Heart left ventricle (tissue), 16 donors: ENCODE results near the gene KIAA1217. TPM values are rescaled to one million over a fixed set of nuclear protein-coding genes. Genes with fewer than 3 reads are reported as not detected.
A peak's percentile ranks its signal among the peaks of the same experiment; 100 is the strongest.

Experiments used
- ATAC-seq, 4 donors: fragments of 200-7000 bp; cut with Tn5 transposase; one replicate each; pipeline ENCODE4 v1.9.1; 2020 to 2022; ENCODE audit warnings: moderate library complexity in 4 of 4, mild to moderate bottlenecking in 3 of 4, moderate number of reproducible peaks in 1 of 4
- DNase-seq, 5 donors: peaks; one replicate each; pipeline ENCODE4 v3.0.0-alpha.2; 2020
- H3K27ac ChIP-seq, 12 donors: fragments of 200-600 bp; sonication (generic) in 4 of 12; one replicate each; pipeline versions ENCODE4 v1.5.0 to v1.8.0; 2016 to 2022; ENCODE audit warnings: mild to moderate bottlenecking in 2 of 12
- H3K27me3 ChIP-seq, 9 donors: fragments of 200-600 bp; sonication (generic) in 2 of 9; one replicate each; pipeline versions ENCODE4 v1.5.1 to v1.8.0; 2016 to 2022; ENCODE audit warnings: mild to moderate bottlenecking in 3 of 9
- H3K36me3 ChIP-seq, 9 donors: fragments of 200-600 bp; sonication (generic) in 2 of 9; one replicate each; pipeline versions ENCODE4 v1.5.0 to v1.8.0; 2018 to 2022; ENCODE audit warnings: mild to moderate bottlenecking in 2 of 9
- H3K4me1 ChIP-seq, 12 donors: fragments of 200-600 bp; sonication (generic) in 4 of 12; one replicate each; pipeline versions ENCODE4 v1.5.0 to v1.8.0; 2016 to 2022; ENCODE audit warnings: mild to moderate bottlenecking in 3 of 12
- H3K4me3 ChIP-seq, 12 donors: fragments of 200-600 bp; sonication (generic) in 4 of 12; one replicate each; pipeline versions ENCODE4 v1.5.0 to v1.8.0; 2017 to 2022; ENCODE audit warnings: mild to moderate bottlenecking in 9 of 12, moderate library complexity in 4 of 12
- H3K9me3 ChIP-seq, 12 donors: fragments of 200-600 bp; sonication (generic) in 4 of 12; one replicate each; pipeline versions ENCODE4 v1.5.0 to v1.8.0; 2016 to 2022; ENCODE audit warnings: mild to moderate bottlenecking in 1 of 12
- POLR2A ChIP-seq, 2 donors: fragments of 450-650 bp; IDR thresholded peaks; one replicate each; pipeline ENCODE4 v1.6.1; 2017; ENCODE audit warnings: antibody characterized with exemption in 2 of 2, mild to moderate bottlenecking in 2 of 2, moderate library complexity in 2 of 2
- WGBS, 4 donors: extraction: QIAGEN DNeasy Blood & Tissue Kit in 2 of 4; methylation state at CpG; one replicate each; pipeline versions ENCODE4 v1.1.5 to v1.1.7; 2013 to 2018; 5-methylcytosine and 5-hydroxymethylcytosine counted together
- intact Hi-C, 10 donors: fragments of 100-400 bp; cut with DNase I; formaldehyde crosslinking; loops; one replicate each; pipeline versions ENCODE4 v1.11.1 to v1.14.2; 2022
- polyA plus RNA-seq, 2 donors: library from polyadenylated mRNA; stranded (reverse); fragments of 200-250 nt; gene quantifications; one replicate each; pipeline ENCODE4 v1.2.3, GENCODE V29; 2013
- total RNA-seq, 9 donors: library from RNA; depleted of rRNA in 2 of 9; stranded (reverse); fragments of >200 nt in 2 of 9; fragmentation: NEBNext Ultra II Directional in 3 of 9; extraction: Animal tissue kit (Norgen Biotek cat#: 25700) in 3 of 9; gene quantifications; one replicate each; pipeline versions ENCODE4 v1.1.0 to v1.2.4, GENCODE V29; 2016 to 2023
- TF ChIP-seq, protein P1 (sequence below), 12 donors: fragments of 200-600 bp; sonication (generic) in 4 of 12; IDR thresholded peaks; one replicate each; pipeline versions ENCODE4 v1.5.0 to v1.8.0; 2018 to 2022; ENCODE audit warnings: antibody characterized with exemption in 12 of 12, mild to moderate bottlenecking in 5 of 12
- donor health status: ischemic (EF 13 %, LVEDD 7.1; RV severe dilation, severe dysfunction).
- donor health status: healthy with polysubstance abuse.
- donor health status: DM: no; HTN: yes; CAD: no.
- donor health status: DM: no; HTN: no; CAD: no.
- donor health status: ischemic (EF 25% LVEDD 6.9; RV normal size, moderate dysfunction).
- donor health status: ischemic (EF 25% LVEDD 5.7; RV mildly dilated, moderate dysfunction).
- donor health status: healthy.
- donor health status: DM: yes; HTN: yes; CAD: no.
- donor health status: ischemic (EF 35%, LVEDD 5.7; RV mildly dilated, moderate dysfunction).
- donor health status: nonischemic (EF 11% LVEDD 7.7; RV severe dilation, severe dysfunction).
- donor health status: DM: yes; HTN: yes; CAD: no.
- donor health status: PGD.
- donor health status: ischemic (EF 29% LVEDD 5.4; RV normal size, mild dysfunction).
- donor health status: nonischemic (EF 23%, LVEDD 6.1; RV moderate dilation, normal function).

The KIAA1217 gene
- total and polyA plus RNA-seq, 11 donors, result 12.7 to 66.7 (median 33.5) TPM

DNA sequence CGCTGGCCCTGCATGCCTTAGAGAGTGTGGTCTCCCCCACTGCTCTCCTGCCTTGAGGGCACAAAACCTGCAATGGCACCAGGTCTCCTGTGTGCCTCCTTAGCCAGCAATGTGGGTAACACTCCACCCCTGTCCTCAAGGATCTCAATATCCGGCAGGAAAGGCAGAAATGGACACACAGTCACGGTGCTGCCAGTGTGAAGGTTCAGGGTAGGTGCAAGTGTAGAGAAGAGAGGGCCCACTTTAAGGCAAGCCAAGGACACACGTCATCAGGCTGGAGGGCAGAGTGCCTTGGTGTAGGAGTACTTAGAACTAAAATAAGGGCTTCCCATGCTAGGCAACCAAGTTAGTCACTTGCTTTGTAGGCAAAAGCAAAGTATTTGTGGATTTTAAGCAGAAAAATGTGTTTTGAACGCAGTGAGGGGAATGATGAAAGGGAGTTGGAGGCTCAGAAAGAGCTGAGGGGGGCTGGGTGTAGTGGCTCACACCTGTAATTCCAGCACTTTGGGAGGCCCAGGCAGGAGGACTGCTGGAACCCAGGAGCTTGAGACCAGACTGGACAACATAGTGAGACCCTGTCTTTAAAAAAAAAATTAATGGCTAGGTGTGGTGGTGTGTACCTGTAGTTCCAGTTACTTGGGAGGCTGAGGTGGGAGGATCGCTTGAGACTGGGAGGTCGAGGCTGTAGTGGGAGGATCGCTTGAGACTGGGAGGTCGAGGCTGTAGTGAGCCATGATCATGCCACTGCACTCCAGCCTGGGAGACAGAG, 361.9 kb downstream of the KIAA1217 start:
- H3K4me3 ChIP-seq, result no peak overlapping the region
- intact Hi-C loops, result no loop called here
- no peaks in the 10 kb centered on the region for H3K9me3 ChIP-seq
- no peaks in the 10 kb centered on the region for H3K36me3 ChIP-seq
- H3K4me1 ChIP-seq, result no peaks in the 10 kb centered on the region
- DNase-seq (no peak), ATAC-seq (no peak)
- WGBS, 4 donors, result 90 to 96% (median 95%) methylated on average over 9 of the region's 9 CpGs
- no peak overlapping the region for H3K27ac ChIP-seq
- no peak for TF ChIP-seq POLR2A (IDR thresholded peaks at IDR 0.05)
- TF ChIP-seq, protein P1, sequence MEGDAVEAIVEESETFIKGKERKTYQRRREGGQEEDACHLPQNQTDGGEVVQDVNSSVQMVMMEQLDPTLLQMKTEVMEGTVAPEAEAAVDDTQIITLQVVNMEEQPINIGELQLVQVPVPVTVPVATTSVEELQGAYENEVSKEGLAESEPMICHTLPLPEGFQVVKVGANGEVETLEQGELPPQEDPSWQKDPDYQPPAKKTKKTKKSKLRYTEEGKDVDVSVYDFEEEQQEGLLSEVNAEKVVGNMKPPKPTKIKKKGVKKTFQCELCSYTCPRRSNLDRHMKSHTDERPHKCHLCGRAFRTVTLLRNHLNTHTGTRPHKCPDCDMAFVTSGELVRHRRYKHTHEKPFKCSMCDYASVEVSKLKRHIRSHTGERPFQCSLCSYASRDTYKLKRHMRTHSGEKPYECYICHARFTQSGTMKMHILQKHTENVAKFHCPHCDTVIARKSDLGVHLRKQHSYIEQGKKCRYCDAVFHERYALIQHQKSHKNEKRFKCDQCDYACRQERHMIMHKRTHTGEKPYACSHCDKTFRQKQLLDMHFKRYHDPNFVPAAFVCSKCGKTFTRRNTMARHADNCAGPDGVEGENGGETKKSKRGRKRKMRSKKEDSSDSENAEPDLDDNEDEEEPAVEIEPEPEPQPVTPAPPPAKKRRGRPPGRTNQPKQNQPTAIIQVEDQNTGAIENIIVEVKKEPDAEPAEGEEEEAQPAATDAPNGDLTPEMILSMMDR (IDR thresholded peaks at IDR 0.05), result no peak
- H3K27me3 ChIP-seq, result no peaks in the 10 kb centered on the region

DNA sequence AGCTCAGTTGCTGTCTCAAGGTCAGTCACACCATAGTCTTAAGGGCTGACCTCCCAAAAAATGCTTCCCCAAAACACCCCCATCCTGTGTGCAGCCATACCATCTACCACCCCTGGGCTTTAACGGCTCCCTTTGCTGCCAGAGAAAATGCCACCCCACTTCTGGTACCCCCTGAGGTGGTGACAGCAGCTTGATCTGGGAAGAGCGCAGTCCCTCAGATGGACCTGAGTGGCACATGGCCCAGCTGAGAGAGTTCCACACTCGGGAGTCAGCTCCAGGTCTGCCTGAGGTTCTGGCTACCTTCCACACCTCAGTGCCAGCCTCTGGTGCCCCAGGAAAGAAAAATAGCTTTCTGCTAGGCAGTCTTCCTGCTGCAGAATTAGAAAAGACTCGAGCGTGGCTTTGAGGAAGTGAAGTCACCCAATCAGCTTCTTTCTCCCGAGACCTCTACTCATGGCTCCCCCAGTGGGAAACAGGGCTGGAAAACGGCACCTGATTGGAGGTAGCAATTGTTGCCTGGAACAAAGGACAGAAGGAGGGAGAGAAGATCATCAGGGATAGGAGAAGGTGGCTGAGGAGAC, 363.0 kb downstream of the KIAA1217 start:
- H3K27me3 ChIP-seq, result no peaks in the 10 kb centered on the region
- TF ChIP-seq, protein P1 (IDR thresholded peaks at IDR 0.05), result no peak
- no peak for TF ChIP-seq POLR2A (IDR thresholded peaks at IDR 0.05)
- DNase-seq (no peak), ATAC-seq (peak in 1 of 4 donors; percentile 9)
- H3K9me3 ChIP-seq, result no peaks in the 10 kb centered on the region
- 54 to 70% (median 63%) methylated on average over 7 of the region's 7 CpGs for WGBS, 4 donors
- no peak overlapping the region for H3K27ac ChIP-seq
- H3K36me3 ChIP-seq, result no peaks in the 10 kb centered on the region
- no peaks in the 10 kb centered on the region for H3K4me1 ChIP-seq
- no peak overlapping the region for H3K4me3 ChIP-seq
- intact Hi-C loops, result no loop called here

DNA sequence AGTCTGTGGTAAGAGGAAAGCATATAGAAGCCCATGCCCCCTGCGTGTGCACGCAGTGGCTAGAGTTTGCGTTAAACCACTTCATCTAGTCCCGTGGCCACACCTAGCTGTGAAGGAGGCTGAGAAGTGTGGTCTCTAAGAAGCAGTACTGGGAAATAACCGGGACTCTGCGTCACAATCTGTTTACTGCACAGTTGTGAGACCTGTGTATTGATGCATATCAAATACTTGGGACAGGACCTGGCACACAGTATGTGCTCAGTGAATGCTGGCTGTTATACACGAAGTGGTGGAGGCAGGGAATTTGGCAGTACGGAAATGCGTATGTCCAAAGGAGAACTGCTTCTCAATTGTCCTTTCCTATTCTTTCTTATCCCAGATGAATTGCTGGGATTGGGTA, 365.2 kb downstream of the KIAA1217 start:
- no peaks in the 10 kb centered on the region for H3K27me3 ChIP-seq
- H3K36me3 ChIP-seq, result no peaks in the 10 kb centered on the region
- 88 to 92% (median 90%) methylated on average over 9 of the region's 9 CpGs for whole genome bisulfite sequencing, 4 donors
- no peaks in the 10 kb centered on the region for H3K9me3 ChIP-seq
- peak in 1 of 4 donors; percentile 34 for ATAC-seq
- intact Hi-C loops, result no loop called here
- no peaks in the 10 kb centered on the region for H3K4me1 ChIP-seq
- DNase-seq, result no peak
- no peak overlapping the region for H3K27ac ChIP-seq
- H3K4me3 ChIP-seq, result no peak overlapping the region
- no peak for TF ChIP-seq POLR2A (IDR thresholded peaks at IDR 0.05)
- TF ChIP-seq, protein P1 (IDR thresholded peaks at IDR 0.05), result no peak

DNA sequence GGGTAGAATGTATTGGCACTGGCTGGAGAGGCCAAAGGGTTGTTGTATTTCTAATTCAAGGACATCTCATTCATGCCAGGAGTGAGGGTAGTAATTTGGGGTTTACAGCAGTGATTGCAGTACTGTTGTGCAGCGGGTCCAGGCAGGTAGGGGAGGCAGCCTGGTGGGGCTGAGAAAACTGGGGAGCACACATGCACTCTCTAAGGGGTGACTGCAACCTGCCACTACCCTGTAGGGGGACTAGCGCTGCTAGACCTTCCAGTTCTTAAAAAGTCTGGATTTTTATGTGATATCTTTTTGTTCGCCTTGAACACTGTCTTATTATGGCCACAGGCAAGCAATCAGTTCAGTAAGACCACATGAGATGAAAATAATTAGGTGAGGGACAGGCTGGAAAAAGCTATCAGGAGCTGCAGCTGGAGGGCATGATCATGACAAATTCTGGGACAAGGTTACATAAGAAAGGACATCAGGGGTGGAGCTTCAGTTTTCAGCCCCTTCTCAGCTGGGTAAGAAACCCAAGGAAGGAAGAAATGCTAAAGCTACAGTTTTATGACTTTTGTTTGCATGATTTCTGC, 365.7 kb downstream of the KIAA1217 start:
- TF ChIP-seq, protein P1 (IDR thresholded peaks at IDR 0.05), result no peak
- no peak for TF ChIP-seq POLR2A (IDR thresholded peaks at IDR 0.05)
- no peaks in the 10 kb centered on the region for H3K27me3 ChIP-seq
- H3K4me3 ChIP-seq, result no peak overlapping the region
- no peak overlapping the region for H3K27ac ChIP-seq
- no peaks in the 10 kb centered on the region for H3K36me3 ChIP-seq
- H3K4me1 ChIP-seq, result no peaks in the 10 kb centered on the region
- intact Hi-C loops, result no loop called here
- ATAC-seq (no peak), DNase-seq (no peak)
- no peaks in the 10 kb centered on the region for H3K9me3 ChIP-seq
- 81 to 91% (median 89%) methylated on average over 3 of the region's 3 CpGs for WGBS, 4 donors
